MCF 10A (cell line): ENCODE data around the gene AHNAK. TPM values are rescaled to one million over a fixed set of nuclear protein-coding genes. Genes with fewer than 3 reads are reported as not detected.

Source experiments
- BruUV-seq: library from RNA; stranded (reverse); fragments of 400-500 nt; replicated peaks from 2 replicates; lab custom pipeline; 2021; lab: Mats Ljungman, UMichigan
- CTCF ChIA-PET: fragments of 300-600 bp; sonication (Branson Sonifier 250); formaldehyde crosslinking; extraction: SDS; loops from one replicate; lab custom pipeline; 2021; ENCODE audit warnings: antibody characterized with exemption, inconsistent platforms; lab: Yijun Ruan, JAX
- POLR2A ChIA-PET: fragments of 300-600, 350-650 bp; sonication (Branson Sonifier 250); formaldehyde crosslinking; extraction: SDS; loops from one replicate; lab custom pipeline; 2020; ENCODE audit warnings: antibody characterized with exemption, inconsistent platforms; lab: Yijun Ruan, JAX
- DNase-seq: peaks from one replicate; pipeline ENCODE4 v3.0.0-alpha.2; 2018; ENCODE audit not compliant: unreplicated experiment
- H3K27ac Mint-ChIP-seq: one replicate; pipeline ENCODE4 v1.8.0; 2022; ENCODE audit warnings: mild to moderate bottlenecking, low read depth, mixed read lengths; ENCODE audit not compliant: unreplicated experiment
- H3K27me3 Mint-ChIP-seq: one replicate; pipeline ENCODE4 v1.8.0; 2022; ENCODE audit warnings: mixed read lengths; ENCODE audit not compliant: insufficient read depth, unreplicated experiment
- H3K36me3 Mint-ChIP-seq: one replicate; pipeline ENCODE4 v1.8.0; 2022; ENCODE audit warnings: mild to moderate bottlenecking, moderate library complexity, mixed read lengths; ENCODE audit not compliant: insufficient read depth, unreplicated experiment
- H3K4me1 Mint-ChIP-seq: one replicate; pipeline ENCODE4 v1.8.0; 2022; ENCODE audit warnings: mixed read lengths; ENCODE audit not compliant: insufficient read depth, unreplicated experiment
- H3K4me3 Mint-ChIP-seq: one replicate; pipeline ENCODE4 v1.8.0; 2022; ENCODE audit warnings: mild to moderate bottlenecking, moderate library complexity, mixed read lengths; ENCODE audit not compliant: unreplicated experiment
- H3K9me3 Mint-ChIP-seq: one replicate; pipeline ENCODE4 v1.8.0; 2022; ENCODE audit warnings: mixed read lengths; ENCODE audit not compliant: unreplicated experiment
- intact Hi-C: fragments of 100-400 bp; cut with micrococcal nuclease; formaldehyde crosslinking; loops from 2 replicates; pipeline ENCODE4 v1.14.1; 2022
- total RNA-seq: library from RNA; stranded (reverse); gene quantifications from 2 replicates; pipeline ENCODE4 v1.2.3, GENCODE V29; 2022
- TF ChIP-seq, protein P1 (sequence below): fragments of 200-600 bp; IDR thresholded peaks from one replicate; pipeline ENCODE4 v1.8.0; 2022; ENCODE audit warnings: antibody characterized with exemption, mild to moderate bottlenecking; ENCODE audit not compliant: unreplicated experiment

AHNAK gene
- total RNA-seq, 1 experiment from 2014 or later: 429 TPM

DNA sequence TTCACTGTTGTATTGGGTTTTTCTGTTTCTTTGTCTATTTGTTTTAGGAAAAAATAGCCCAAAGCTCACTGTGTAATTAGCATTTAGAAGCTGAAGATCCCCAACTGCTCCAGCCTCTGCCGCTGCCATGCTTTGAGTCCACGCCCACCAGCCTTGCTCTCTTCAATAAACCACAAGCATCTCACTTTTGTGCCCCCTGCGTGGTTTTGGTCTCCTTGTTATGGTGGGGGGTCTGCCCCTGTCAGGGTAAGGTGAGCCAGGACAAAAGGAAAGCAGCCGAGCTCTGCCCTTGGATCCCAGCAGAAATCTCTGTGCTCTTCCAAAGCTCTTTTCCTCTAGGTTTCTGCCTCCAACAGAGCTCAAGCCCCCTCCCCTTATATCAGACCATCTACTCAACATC, 123.6 kb downstream of the AHNAK start:
- ChIA-PET CTCF (interaction anchor here (2.6 to 4.7 kb wide), 3 partner anchors 86 to 131 kb away, joined by 17 to 86 read pairs (median 23); no protein-coding TSS in a partner anchor), POLR2A (interaction anchor here (0.9 kb wide), 1 partner anchor 118 kb away, joined by 4 read pairs; no protein-coding TSS in a partner anchor)
- no peaks in the 10 kb centered on the region for H3K36me3 Mint-ChIP-seq
- no TSS peak for BruUV-seq
- TF ChIP-seq, protein P1, sequence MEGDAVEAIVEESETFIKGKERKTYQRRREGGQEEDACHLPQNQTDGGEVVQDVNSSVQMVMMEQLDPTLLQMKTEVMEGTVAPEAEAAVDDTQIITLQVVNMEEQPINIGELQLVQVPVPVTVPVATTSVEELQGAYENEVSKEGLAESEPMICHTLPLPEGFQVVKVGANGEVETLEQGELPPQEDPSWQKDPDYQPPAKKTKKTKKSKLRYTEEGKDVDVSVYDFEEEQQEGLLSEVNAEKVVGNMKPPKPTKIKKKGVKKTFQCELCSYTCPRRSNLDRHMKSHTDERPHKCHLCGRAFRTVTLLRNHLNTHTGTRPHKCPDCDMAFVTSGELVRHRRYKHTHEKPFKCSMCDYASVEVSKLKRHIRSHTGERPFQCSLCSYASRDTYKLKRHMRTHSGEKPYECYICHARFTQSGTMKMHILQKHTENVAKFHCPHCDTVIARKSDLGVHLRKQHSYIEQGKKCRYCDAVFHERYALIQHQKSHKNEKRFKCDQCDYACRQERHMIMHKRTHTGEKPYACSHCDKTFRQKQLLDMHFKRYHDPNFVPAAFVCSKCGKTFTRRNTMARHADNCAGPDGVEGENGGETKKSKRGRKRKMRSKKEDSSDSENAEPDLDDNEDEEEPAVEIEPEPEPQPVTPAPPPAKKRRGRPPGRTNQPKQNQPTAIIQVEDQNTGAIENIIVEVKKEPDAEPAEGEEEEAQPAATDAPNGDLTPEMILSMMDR: no peak
- no peak overlapping the region for H3K4me3 Mint-ChIP-seq
- H3K27ac Mint-ChIP-seq: no peak overlapping the region
- H3K9me3 Mint-ChIP-seq: no peaks in the 10 kb centered on the region
- no peak for DNase-seq
- no peaks in the 10 kb centered on the region for H3K27me3 Mint-ChIP-seq
- intact Hi-C loops: no loop called here
- H3K4me1 Mint-ChIP-seq: no peaks in the 10 kb centered on the region

DNA sequence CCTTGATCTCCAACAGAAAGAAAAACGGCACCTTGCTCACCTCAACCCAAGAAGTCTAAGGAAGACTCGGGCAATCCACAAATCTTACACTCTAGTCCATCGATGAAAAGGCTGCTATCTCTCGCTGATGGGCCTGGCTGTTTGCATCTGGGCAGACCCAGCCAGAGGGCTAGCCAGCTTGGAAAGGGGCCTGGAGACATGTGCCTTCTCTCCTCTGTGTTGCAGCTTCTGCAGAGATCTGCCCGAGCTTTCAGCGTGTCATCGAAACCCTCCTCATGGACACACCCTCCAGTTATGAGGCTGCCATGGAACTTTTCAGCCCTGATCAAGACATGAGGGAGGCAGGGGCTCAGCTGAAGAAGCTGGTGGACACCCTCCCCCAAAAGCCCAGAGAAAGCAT, 124.6 kb downstream of the AHNAK start:
- H3K4me1 Mint-ChIP-seq: no peaks in the 10 kb centered on the region

DNA sequence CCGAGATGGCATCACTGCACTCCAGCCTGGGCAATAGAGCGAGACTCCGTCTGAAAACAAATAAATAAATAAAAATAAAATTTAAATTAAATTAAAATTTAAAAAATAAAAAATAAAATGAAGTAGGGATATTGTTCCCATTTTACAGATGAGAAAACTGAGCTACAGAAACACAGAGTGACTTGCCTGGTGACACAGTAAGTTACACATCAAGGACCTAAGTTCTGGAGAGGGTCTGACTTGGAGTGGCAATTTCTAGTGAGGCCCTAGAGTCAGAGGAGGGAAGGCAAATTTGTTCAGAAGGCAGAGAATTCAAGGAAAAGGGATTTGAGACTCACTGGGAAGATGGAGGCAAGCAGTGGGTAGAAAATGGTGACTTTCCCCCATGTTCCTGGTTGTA, 125.7 kb downstream of the AHNAK start:
- no peaks in the 10 kb centered on the region for H3K4me1 Mint-ChIP-seq
- BruUV-seq: no TSS peak
- H3K9me3 Mint-ChIP-seq: no peaks in the 10 kb centered on the region
- TF ChIP-seq, protein P1: no peak
- CTCF ChIA-PET: interaction anchor here (0.6 to 1.3 kb wide), 3 partner anchors 10 to 123 kb away, joined by 3 to 5 read pairs (median 3); no protein-coding TSS in a partner anchor
- POLR2A ChIA-PET: interaction anchor here (0.6 to 1.2 kb wide), 2 partner anchors 87 to 244 kb away, joined by 3 to 4 read pairs; partner anchors contain the start of genes C11orf98 and CSKMT
- H3K27ac Mint-ChIP-seq: no peak overlapping the region
- H3K4me3 Mint-ChIP-seq: no peak overlapping the region
- no peak for DNase-seq
- intact Hi-C loops: no loop called here
- H3K36me3 Mint-ChIP-seq: no peaks in the 10 kb centered on the region
- no peaks in the 10 kb centered on the region for H3K27me3 Mint-ChIP-seq

More for the DNA sequence above, 124.6 kb downstream of the AHNAK start:
- ChIA-PET POLR2A (no interaction called here), CTCF (interaction anchor here (1.0 to 4.7 kb wide), 5 partner anchors 9 to 120 kb away, joined by 3 to 86 read pairs (median 5); no protein-coding TSS in a partner anchor)
- no peak overlapping the region for H3K4me3 Mint-ChIP-seq
- H3K27ac Mint-ChIP-seq: no peak overlapping the region
- intact Hi-C loops: no loop called here
- BruUV-seq: no TSS peak
- no peak for DNase-seq
- no peaks in the 10 kb centered on the region for H3K9me3 Mint-ChIP-seq
- H3K27me3 Mint-ChIP-seq: no peaks in the 10 kb centered on the region
- TF ChIP-seq, protein P1: no peak
- H3K36me3 Mint-ChIP-seq: no peaks in the 10 kb centered on the region

DNA sequence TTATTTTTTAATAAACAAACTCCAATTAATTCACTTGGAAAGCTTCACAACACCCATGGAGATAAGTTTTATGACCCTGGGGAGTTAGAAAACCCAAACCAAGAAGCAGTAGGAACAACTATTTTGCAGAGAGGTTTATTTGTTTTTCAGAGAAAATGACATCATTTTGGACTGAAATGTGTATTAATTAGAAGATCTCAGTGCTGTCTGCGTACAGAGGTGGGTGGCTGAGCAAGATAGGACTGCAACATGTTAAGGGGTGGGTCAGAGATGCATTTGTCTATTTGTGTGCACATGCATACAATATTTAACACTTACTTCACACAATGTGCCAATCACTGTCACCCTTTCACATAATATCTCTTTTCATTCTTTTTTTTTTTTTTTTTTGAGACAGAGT, 126.7 kb downstream of the AHNAK start:
- no peak overlapping the region for H3K4me3 Mint-ChIP-seq
- H3K27ac Mint-ChIP-seq: no peak overlapping the region
- no TSS peak for BruUV-seq

More for the DNA sequence above, 126.7 kb downstream of the AHNAK start:
- no peak for DNase-seq
- intact Hi-C loops: no loop called here
- ChIA-PET POLR2A (interaction anchor here (0.6 kb wide), 1 partner anchor 134 kb away, joined by 5 read pairs; no protein-coding TSS in a partner anchor), CTCF (interaction anchor here (0.6 kb wide), 1 partner anchor 1406 kb away, joined by 3 read pairs; no protein-coding TSS in a partner anchor)
- no peaks in the 10 kb centered on the region for H3K36me3 Mint-ChIP-seq
- no peaks in the 10 kb centered on the region for H3K4me1 Mint-ChIP-seq
- H3K9me3 Mint-ChIP-seq: no peaks in the 10 kb centered on the region
- TF ChIP-seq, protein P1: no peak
- no peaks in the 10 kb centered on the region for H3K27me3 Mint-ChIP-seq
